Activated naive CD4-positive, alpha-beta T cell treated with anti-CD3 and anti-CD28 coated beads, Interleukin-2, amount 10 ng/mL, durations not matched to agents 7 days and 5 days (primary cell): Measurements from ENCODE around the gene SRRM5.
"Not testable (repeated sequence)": the region's sequence is repeated elsewhere in the genome, so short reads cannot be mapped to it uniquely, and the experiment has no call there.

ENCODE experiments used
- CTCF ChIA-PET: fragments of 350-600 bp; sonication (Branson Sonifier 250); formaldehyde crosslinking; loops from one replicate; lab custom pipeline; 2021; ENCODE audit warnings: antibody characterized with exemption; lab: Charles Lee
- DNase-seq: peaks from one replicate; pipeline ENCODE4 v3.0.0-alpha.2; 2020
- H3K27ac Mint-ChIP-seq: one replicate; pipeline ENCODE4 v1.8.0; 2021; ENCODE audit warnings: mild to moderate bottlenecking, moderate library complexity, mixed read lengths
- H3K27me3 Mint-ChIP-seq: one replicate; pipeline ENCODE4 v1.8.0; 2021; ENCODE audit warnings: mild to moderate bottlenecking, mixed read lengths
- H3K36me3 Mint-ChIP-seq: one replicate; pipeline ENCODE4 v1.8.0; 2021; ENCODE audit warnings: mixed read lengths
- H3K4me1 Mint-ChIP-seq: one replicate; pipeline ENCODE4 v1.8.0; 2021; ENCODE audit warnings: mixed read lengths
- H3K4me3 Mint-ChIP-seq: one replicate; pipeline ENCODE4 v1.8.0; 2021; ENCODE audit warnings: mild to moderate bottlenecking, moderate library complexity, mixed read lengths
- H3K9me3 Mint-ChIP-seq: one replicate; pipeline ENCODE4 v1.8.0; 2021; ENCODE audit warnings: mixed read lengths

Gene SRRM5

GRCh38 chr19:43628646-43629326 is 16.9 kb downstream of the SRRM5 start:
- Mint-ChIP-seq H3K36me3 (no peaks in the 10 kb centered on the region), H3K27ac (no peak overlapping the region), H3K4me3 (no peak overlapping the region), H3K4me1 (peaks cover 32% of the 10 kb centered on the region), H3K27me3 (peaks cover 46% of the 10 kb centered on the region), H3K9me3 (no peaks in the 10 kb centered on the region)
- DNase-seq, result no peak
- CTCF ChIA-PET, result no interaction called here

GRCh38 chr19:43631491-43631890 is 19.6 kb downstream of the SRRM5 start:
- CTCF ChIA-PET, result no interaction called here
- Mint-ChIP-seq H3K27ac (no peak overlapping the region), H3K4me1 (peaks cover 11% of the 10 kb centered on the region), H3K36me3 (no peaks in the 10 kb centered on the region), H3K9me3 (no peaks in the 10 kb centered on the region), H3K4me3 (no peak overlapping the region), H3K27me3 (peaks cover 61% of the 10 kb centered on the region)
- no peak for DNase-seq

GRCh38 chr19:43633520-43633919 is 21.6 kb downstream of the SRRM5 start:
- Mint-ChIP-seq H3K4me1 (peaks cover 3% of the 10 kb centered on the region), H3K4me3 (no peak overlapping the region), H3K27ac (no peak overlapping the region), H3K27me3 (peaks cover 65% of the 10 kb centered on the region), H3K36me3 (no peaks in the 10 kb centered on the region), H3K9me3 (no peaks in the 10 kb centered on the region)
- DNase-seq, result no peak
- CTCF ChIA-PET, result no interaction called here

- peaks cover 70% of the 10 kb centered on the region for H3K27me3 Mint-ChIP-seq
- peaks cover 7% of the 10 kb centered on the region for H3K4me1 Mint-ChIP-seq
- no peak overlapping the region for H3K4me3 Mint-ChIP-seq
- no peaks in the 10 kb centered on the region for H3K9me3 Mint-ChIP-seq
- CTCF ChIA-PET, result interaction anchor here (0.6 kb wide), 1 partner anchor 15 kb away, joined by 3 read pairs; no protein-coding TSS in a partner anchor
- no peak for DNase-seq
- no peaks in the 10 kb centered on the region for H3K36me3 Mint-ChIP-seq
- no peak overlapping the region for H3K27ac Mint-ChIP-seq
Measured at GRCh38 chr19:43634068-43634467, 22.2 kb downstream of the SRRM5 start.

- Mint-ChIP-seq H3K4me1 (peaks cover 9% of the 10 kb centered on the region), H3K9me3 (no peaks in the 10 kb centered on the region), H3K36me3 (no peaks in the 10 kb centered on the region), H3K4me3 (no peak overlapping the region), H3K27me3 (peaks cover 73% of the 10 kb centered on the region), H3K27ac (no peak overlapping the region)
- DNase-seq, result no peak
- CTCF ChIA-PET, result interaction anchor here (0.6 kb wide), 1 partner anchor 15 kb away, joined by 3 read pairs; no protein-coding TSS in a partner anchor
Measured at GRCh38 chr19:43634506-43634871, 22.6 kb downstream of the SRRM5 start.

DNA sequence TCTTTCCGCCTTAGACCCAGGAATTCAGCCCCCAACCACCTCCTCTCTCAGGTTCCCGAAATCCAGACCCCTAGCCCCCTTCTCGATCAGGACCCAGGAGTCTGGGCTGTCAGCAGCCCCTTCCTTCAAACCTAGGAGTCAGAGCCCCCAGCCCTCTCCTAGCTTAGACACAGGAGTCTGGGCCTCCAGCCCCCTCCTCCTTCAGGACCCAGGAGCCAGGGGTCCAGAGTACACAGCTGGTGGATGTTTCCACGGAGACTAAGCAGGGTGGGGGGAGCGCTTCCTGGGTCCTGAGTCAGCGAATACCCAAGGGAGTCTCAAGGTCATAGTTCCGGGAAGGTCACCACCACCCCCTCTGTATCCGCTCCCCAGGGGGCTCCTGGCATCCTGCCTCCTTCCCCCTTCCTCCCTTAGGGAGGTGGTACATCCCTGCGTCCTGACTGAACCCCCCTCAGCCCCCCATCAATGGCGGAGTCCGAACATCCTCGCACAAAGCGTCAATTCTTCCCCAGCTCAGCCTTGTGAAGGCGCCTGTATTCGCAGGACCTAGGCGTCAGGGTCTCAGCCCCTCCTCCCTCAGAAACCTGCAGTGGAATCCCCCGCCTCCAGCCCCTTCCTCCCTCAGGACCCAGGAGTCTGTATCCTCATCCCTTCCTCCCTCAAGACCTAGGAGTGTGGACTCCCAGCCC is 23.1 kb downstream of the SRRM5 start:
- Mint-ChIP-seq H3K27ac (peak overlapping the region; percentile 56), H3K27me3 (peaks cover 77% of the 10 kb centered on the region), H3K4me3 (no peak overlapping the region), H3K9me3 (no peaks in the 10 kb centered on the region), H3K36me3 (no peaks in the 10 kb centered on the region), H3K4me1 (peaks cover 11% of the 10 kb centered on the region)
- CTCF ChIA-PET, result no interaction called here
- no peak for DNase-seq

GRCh38 chr19:43635561-43635940 is 23.7 kb downstream of the SRRM5 start:
- H3K36me3 Mint-ChIP-seq, H3K4me3 Mint-ChIP-seq, CTCF ChIA-PET, DNase-seq, H3K9me3 Mint-ChIP-seq: not testable (repeated sequence)
- H3K27ac Mint-ChIP-seq, result peak overlapping the region; percentile 56
- H3K27me3 Mint-ChIP-seq, result peaks cover 82% of the 10 kb centered on the region
- H3K4me1 Mint-ChIP-seq, result peaks cover 14% of the 10 kb centered on the region

GRCh38 chr19:43636121-43636683 is 24.3 kb downstream of the SRRM5 start:
- H3K27me3 Mint-ChIP-seq, result peaks cover 88% of the 10 kb centered on the region
- no peaks in the 10 kb centered on the region for H3K9me3 Mint-ChIP-seq
- DNase-seq, result no peak
- peaks cover 15% of the 10 kb centered on the region for H3K4me1 Mint-ChIP-seq
- no peaks in the 10 kb centered on the region for H3K36me3 Mint-ChIP-seq
- no peak overlapping the region for H3K4me3 Mint-ChIP-seq
- H3K27ac Mint-ChIP-seq, result no peak overlapping the region
- CTCF ChIA-PET, result no interaction called here

DNA sequence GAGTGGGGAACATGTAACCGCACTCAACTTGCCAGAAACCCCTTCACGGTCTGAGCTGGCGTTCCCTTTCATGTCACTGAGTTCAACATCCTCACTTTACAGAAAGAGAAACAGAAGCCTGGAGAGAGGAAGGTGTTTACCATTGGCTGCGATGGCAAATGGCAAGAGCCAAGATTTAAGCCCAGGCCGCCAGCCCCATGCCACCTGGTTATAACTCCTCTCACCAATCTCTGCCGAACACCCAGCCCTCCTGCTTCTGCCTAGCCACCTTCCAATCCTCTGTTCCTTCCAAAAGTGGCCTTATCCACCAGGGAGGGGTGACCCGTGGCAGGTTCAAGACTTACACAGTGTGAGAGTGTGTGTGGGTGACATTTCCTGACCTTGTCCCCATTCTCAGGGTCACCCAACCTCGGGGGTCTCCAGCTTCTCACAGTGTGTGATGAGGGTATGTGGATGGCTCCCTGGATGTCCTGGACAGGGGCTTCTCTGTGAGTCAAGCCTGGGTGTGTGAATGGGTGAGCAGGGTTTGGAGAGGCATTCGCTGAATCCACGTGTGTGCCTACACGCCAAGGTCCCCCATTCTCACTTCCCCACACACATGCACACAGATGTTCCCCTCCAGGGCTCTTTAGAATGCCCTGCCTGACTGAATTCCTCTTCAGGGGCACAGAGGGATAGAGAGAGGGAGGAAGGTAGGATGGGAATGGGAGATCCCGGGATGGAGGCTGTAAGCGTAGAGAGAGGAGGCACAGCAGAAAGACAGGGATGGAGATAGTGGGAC is 26.5 kb downstream of the SRRM5 start:
- Mint-ChIP-seq H3K27ac (no peak overlapping the region), H3K27me3 (peaks cover 82% of the 10 kb centered on the region), H3K4me3 (peak overlapping the region; percentile 81), H3K36me3 (no peaks in the 10 kb centered on the region), H3K4me1 (peaks cover 15% of the 10 kb centered on the region), H3K9me3 (no peaks in the 10 kb centered on the region)
- CTCF ChIA-PET, result no interaction called here
- no peak for DNase-seq

DNA sequence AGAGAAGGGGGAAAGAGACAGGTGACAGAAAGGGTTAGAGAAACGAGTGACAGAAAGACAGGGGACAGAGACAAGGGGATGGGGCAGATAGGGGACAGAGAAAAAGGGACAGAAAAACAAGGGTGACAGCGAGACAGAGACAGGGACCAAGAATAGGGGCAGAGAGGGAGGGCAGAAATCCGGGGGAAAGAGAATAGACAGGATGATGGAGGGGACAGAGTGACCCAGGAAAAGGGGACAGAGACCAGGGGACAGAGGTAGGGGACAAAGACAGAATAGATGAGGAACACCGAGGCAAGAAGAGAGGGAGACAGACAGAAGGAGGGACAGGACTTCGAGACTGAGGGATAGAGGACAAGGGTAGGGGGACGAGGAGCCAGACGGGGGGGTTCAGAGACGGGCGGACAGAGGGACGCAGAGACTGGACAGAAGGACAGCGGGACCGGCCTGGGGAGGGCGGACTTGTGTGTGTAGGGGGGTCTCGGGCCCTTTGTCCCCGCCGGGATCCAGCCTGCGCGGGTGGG is 27.2 kb downstream of the SRRM5 start:
- Mint-ChIP-seq H3K4me1 (peaks cover 15% of the 10 kb centered on the region), H3K9me3 (no peaks in the 10 kb centered on the region), H3K4me3 (peak overlapping the region; percentile 81), H3K36me3 (no peaks in the 10 kb centered on the region), H3K27me3 (peaks cover 75% of the 10 kb centered on the region), H3K27ac (peak overlapping the region; percentile 67)
- DNase-seq, result no peak
- CTCF ChIA-PET, result no interaction called here

DNA sequence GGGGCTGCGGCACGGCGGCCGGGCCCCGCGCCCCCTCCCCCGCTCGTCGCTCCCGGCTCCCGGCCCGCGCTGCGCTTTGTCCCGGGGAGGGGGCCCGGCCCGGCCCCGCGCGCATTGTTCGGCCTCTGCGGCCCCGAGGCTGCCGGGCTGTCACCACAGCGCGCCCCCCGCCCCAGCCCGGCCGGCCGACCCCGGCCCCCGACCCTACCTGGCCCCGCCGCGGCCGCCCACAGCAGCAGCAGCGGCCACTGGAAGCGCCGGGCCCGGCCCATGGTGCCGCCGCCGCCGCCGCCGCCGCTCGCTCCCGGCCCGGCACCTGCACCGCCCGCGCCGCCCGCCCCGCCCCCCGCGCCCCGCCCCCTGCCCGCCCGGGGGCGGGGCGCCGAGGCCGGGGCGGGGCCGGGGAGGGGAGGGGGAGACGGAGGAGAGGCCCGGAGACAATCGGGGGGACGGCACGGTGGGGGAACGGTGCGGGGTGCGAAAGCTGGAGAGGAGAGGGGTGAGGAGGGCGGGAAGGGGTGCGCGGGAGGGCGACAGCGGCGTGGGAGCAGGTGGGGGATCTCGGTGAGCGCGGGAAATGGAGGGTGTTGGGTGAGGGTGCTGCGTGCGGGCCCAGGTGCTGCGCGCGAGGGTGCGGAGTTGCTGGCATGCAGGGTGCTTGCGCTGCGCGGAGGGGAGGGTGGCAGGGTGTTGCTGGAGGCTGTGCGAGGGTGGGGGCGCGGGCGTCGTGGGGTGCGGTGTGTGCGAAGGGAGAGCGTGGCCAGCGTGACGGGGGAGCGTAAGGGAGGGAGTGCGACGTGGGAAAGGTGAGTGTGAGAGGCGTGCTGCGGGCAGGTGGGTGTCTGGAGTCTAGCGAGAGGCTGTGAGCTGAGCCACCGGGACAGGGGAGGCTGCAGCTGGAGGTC is 27.9 kb downstream of the SRRM5 start, which contains the start of gene CADM4:
TSS of gene CADM4 (minus strand) at position 332 of the 905 bp plus-strand sequence. CDS start at position 272, 60 bp downstream.
- peak; percentile 79 for DNase-seq
- H3K27me3 Mint-ChIP-seq, result peaks cover 71% of the 10 kb centered on the region
- H3K27ac Mint-ChIP-seq, result peak within 1 kb of the TSS; percentile 67
- peak within 1 kb of the TSS; percentile 81 for H3K4me3 Mint-ChIP-seq
- no peaks in the 10 kb centered on the region for H3K36me3 Mint-ChIP-seq
- CTCF ChIA-PET, result interaction anchor here (1.3 kb wide), 1 partner anchor 20 kb away, joined by 3 read pairs; no protein-coding TSS in a partner anchor
- H3K9me3 Mint-ChIP-seq, result no peaks in the 10 kb centered on the region
- H3K4me1 Mint-ChIP-seq, result peaks cover 15% of the 10 kb centered on the region

DNA sequence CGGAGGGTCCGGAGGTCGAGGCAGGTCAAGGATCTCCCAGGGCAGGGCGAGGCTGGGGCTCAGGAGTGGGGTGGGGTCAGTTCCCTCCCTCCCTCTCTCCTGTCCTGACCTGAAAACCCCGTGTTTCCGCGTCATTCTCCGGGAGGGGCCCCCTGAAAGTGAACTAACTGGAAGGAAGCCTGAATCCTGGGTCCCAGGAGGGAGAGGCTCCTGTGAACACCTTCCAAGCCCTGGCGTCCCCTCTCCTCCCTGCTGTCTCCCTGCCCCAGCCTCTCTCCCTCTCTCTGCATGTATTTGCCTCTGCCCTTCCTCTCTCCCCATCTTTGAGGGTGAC is 28.5 kb downstream of the SRRM5 start:
- peaks cover 66% of the 10 kb centered on the region for H3K27me3 Mint-ChIP-seq
- H3K27ac Mint-ChIP-seq, result no peak overlapping the region

GRCh38 chr19:43641333-43641732 is 29.4 kb downstream of the SRRM5 start:
- no peaks in the 10 kb centered on the region for H3K36me3 Mint-ChIP-seq
- peaks cover 15% of the 10 kb centered on the region for H3K4me1 Mint-ChIP-seq
- H3K27me3 Mint-ChIP-seq, result peaks cover 57% of the 10 kb centered on the region
- no peaks in the 10 kb centered on the region for H3K9me3 Mint-ChIP-seq
- no peak for DNase-seq
- CTCF ChIA-PET, result interaction anchor here (1.3 kb wide), 1 partner anchor 19 kb away, joined by 3 read pairs; no protein-coding TSS in a partner anchor
- peak overlapping the region; percentile 32 for H3K4me3 Mint-ChIP-seq
- H3K27ac Mint-ChIP-seq, result no peak overlapping the region

More for the DNA sequence above, 28.5 kb downstream of the SRRM5 start:
- Mint-ChIP-seq H3K36me3 (no peaks in the 10 kb centered on the region), H3K4me3 (peak overlapping the region; percentile 70), H3K9me3 (no peaks in the 10 kb centered on the region), H3K4me1 (peaks cover 15% of the 10 kb centered on the region)
- DNase-seq, result no peak
- CTCF ChIA-PET, result interaction anchor here (1.3 kb wide), 1 partner anchor 20 kb away, joined by 3 read pairs; no protein-coding TSS in a partner anchor
